ENCODE results near the gene RPGRIP1.
"Not testable (repeated sequence)": the region's sequence is repeated elsewhere in the genome, so short reads cannot be mapped to it uniquely, and the experiment has no call there.

RPGRIP1 gene

DNA sequence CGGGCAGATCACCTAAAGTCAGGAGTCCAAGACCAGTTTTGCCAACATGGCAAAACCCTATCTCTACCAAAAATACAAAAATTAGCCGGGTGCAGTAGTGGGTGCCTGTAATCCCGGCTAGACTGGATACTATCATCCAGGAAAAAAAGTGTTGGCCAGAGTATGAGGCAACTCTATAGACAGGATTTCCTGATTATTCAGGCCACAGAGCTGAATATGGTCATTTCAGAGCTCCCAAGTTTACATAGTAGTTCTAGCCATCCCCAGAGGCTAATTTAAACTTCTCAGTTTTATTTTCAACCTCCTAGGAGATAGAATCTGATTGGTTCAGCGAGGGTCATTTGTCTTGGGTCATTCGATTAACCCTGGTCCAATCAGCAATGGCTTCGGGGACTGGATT lies 7.3 kb downstream of the RPGRIP1 start:
- TF ChIP-seq, protein P1, sequence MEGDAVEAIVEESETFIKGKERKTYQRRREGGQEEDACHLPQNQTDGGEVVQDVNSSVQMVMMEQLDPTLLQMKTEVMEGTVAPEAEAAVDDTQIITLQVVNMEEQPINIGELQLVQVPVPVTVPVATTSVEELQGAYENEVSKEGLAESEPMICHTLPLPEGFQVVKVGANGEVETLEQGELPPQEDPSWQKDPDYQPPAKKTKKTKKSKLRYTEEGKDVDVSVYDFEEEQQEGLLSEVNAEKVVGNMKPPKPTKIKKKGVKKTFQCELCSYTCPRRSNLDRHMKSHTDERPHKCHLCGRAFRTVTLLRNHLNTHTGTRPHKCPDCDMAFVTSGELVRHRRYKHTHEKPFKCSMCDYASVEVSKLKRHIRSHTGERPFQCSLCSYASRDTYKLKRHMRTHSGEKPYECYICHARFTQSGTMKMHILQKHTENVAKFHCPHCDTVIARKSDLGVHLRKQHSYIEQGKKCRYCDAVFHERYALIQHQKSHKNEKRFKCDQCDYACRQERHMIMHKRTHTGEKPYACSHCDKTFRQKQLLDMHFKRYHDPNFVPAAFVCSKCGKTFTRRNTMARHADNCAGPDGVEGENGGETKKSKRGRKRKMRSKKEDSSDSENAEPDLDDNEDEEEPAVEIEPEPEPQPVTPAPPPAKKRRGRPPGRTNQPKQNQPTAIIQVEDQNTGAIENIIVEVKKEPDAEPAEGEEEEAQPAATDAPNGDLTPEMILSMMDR (IDR thresholded peaks at IDR 0.05; ENCODE audit: borderline replicate concordance, insufficient read depth, low read depth, low read length): no peak
- H3K4me3 ChIP-seq (ENCODE audit: low read depth, low read length): no peak overlapping the region

DNA sequence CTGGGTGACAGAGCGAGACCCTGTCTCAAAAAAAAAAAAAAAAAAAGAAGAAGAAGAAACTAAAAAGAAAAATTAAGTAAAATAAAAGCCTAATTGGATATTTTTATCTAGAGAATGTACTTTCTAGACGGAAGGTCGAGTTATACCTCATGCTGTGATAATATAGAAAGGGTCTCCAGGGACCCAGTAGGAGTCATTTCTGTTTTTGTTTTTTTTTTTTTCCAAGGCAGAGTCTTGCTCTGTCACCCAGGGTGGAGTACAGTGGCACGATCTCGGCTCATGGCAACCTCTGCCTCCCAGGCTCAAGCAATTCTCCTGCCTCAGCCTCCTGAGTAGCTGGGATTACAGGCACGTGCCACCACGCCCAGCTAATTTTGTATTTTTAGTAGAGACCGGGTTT lies 14.1 kb downstream of the RPGRIP1 start:
- not testable (repeated sequence) for H3K4me3 ChIP-seq (ENCODE audit: low read depth, low read length)

DNA sequence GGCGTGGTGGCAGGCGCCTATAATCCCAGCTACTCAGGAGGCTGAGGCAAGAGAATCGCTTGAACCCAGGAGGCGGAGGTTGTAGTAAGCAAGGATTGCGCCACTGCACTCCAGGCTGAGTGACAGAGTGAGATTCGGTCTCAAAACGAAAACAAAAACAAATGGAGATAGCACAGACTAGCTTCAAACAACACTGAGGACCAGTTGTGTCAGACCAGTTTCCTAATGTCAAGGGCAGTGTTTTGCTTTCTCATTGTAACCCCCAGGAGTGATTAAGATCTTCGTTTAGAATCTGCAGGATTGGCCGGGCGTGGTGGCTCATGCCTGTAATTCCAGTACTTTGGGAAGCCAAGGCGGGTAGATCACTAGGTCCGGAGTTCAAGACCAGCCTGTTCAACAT lies 18.5 kb downstream of the RPGRIP1 start:
- TF ChIP-seq, protein P1 (IDR thresholded peaks at IDR 0.05; ENCODE audit: borderline replicate concordance, insufficient read depth, low read depth, low read length): no peak
- H3K4me3 ChIP-seq (ENCODE audit: low read depth, low read length): no peak overlapping the region

DNA sequence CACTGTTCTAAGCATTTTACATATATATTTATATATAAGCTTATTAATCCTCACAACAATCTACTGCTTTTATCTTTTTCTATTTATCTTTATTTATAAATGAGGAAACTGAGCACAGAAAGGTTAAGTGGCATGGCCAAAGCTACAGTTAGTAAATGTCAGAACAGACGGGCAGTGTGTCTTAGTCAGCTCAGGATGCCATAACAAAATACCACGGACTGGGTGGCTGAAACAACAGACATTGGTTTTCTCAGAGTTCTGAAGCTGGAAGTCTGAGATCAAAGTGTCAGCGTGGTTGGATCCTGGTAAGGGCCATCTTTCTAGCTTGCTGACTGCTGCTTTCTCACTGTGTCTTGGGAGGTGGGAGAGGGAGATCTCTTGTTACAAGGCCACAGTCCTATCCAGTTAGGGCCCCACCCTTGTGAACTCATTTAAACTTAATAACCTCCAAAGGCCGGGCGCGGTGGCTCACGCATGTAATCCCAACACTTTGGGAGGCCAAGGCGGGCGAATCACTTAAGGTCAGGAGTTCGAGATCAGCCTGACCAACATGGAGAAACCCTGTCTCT lies 19.8 kb downstream of the RPGRIP1 start:
- TF ChIP-seq, protein P1 (IDR thresholded peaks at IDR 0.05; ENCODE audit: borderline replicate concordance, insufficient read depth, low read depth, low read length): no peak
- H3K4me3 ChIP-seq (ENCODE audit: low read depth, low read length): no peak overlapping the region

DNA sequence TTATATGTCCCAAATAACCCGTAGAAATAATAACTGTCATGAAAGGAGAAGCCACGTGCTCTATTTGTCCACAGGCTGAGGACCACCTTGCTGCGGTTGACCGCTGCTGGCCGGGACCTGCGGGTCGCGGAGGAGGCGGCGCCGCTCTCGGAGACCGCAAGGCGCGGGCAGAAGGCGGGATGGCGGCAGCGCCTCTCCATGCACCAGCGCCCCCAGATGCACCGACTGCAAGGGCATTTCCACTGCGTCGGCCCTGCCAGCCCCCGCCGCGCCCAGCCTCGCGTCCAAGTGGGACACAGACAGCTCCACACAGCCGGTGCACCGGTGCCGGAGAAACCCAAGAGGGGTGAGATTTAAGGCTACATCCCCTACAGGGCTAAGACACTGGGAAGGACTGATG lies 21.0 kb downstream of the RPGRIP1 start:
- TF ChIP-seq, protein P1 (IDR thresholded peaks at IDR 0.05; ENCODE audit: borderline replicate concordance, insufficient read depth, low read depth, low read length): no peak
- no peak overlapping the region for H3K4me3 ChIP-seq (ENCODE audit: low read depth, low read length)

DNA sequence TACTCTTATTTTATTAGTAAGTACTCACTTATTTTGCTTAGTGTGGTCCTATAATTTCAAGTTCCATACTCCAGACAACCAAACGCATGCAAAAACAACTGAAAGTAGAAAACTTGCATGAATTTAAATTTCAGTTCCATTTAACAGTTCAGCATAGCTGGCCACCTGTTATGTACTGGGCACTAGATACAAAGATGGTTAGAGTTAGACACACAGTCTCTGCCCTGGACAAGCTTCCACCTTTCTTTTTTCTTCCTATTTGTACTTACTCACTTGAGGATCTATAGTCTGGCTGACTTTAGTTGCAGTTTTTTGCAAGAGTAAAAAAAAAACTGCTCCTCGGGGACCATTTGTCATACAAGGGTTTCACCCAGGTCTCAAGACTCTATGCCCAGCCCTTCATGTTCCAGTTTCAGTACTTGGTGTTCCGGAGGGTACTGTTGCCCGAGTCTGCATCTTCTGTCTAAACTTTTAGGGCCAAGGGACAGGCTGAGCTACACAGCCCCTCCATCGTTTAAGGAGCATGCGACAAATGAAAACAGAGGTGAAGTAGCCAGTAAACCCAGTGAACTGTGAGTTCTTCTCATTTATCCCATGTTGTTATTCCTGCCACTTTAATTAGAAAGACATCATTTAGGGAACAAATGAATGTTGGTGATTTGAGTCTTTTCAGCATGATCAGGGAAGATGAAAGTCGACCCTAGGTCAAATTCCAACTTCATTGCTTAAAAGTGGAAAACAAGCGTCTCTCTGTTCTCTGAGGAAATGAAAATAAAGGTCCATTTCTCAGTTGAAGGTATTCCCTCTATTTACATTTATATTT lies 22.3 kb downstream of the RPGRIP1 start:
- H3K4me3 ChIP-seq (ENCODE audit: low read depth, low read length): no peak overlapping the region
- TF ChIP-seq, protein P1 (IDR thresholded peaks at IDR 0.05; ENCODE audit: borderline replicate concordance, insufficient read depth, low read depth, low read length): no peak

DNA sequence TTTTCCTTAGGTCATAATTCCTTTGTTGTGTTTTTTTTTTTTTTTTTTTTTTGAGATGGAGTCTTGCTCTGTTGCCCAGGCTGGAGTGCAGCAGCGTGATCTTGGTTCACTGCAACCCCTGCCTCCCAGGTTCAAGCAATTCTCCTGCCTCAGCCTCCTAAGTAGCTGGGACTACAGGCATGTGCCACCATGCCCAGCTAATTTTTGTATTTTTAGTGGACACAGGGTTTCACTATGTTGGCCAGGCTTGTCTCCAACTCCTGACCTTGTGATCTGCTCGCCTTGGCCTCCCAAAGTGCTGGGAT lies 22.9 kb downstream of the RPGRIP1 start:
- H3K4me3 ChIP-seq (ENCODE audit: low read depth, low read length): not testable (repeated sequence)

DNA sequence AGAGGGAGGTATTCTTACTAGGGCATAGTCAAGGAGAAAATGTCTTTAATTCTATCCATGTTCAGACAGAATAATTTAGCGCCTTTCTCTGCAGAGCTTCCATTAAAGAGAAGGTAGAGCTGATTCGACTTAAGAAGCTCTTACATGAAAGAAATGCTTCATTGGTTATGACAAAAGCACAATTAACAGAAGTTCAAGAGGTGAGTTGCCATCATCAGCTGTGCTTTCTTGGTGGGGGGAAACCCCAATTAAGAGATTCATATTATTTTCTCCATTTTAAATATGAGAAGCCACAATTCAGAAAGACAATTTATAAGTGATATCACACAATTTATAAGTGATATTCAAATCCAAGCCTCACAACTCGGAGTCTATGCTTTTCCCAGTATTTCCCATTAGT lies 27.8 kb downstream of the RPGRIP1 start:
- TF ChIP-seq, protein P1 (IDR thresholded peaks at IDR 0.05; ENCODE audit: borderline replicate concordance, insufficient read depth, low read depth, low read length): no peak
- no peak overlapping the region for H3K4me3 ChIP-seq (ENCODE audit: low read depth, low read length)

Measured in GM12875 (cell line).